Osteoblast (primary cell): Measurements from ENCODE around the gene OPCML. TPM values are rescaled to one million over a fixed set of nuclear protein-coding genes. Genes with fewer than 3 reads are reported as not detected.

Experiments used
- DNase-seq: peaks from one replicate; pipeline ENCODE4 v3.0.0; 2011; ENCODE audit warnings: low spot score, mixed read lengths; ENCODE audit not compliant: insufficient read length; ENCODE audit errors: missing footprints
- H2AFZ ChIP-seq: 2 replicates; pipeline ENCODE4 v1.6.0; 2011; ENCODE audit warnings: mild to moderate bottlenecking, low read length
- H3K27ac ChIP-seq: 2 replicates; pipeline ENCODE4 v1.5.1; 2011; ENCODE audit warnings: mild to moderate bottlenecking, low read depth, low read length, moderate library complexity
- H3K27me3 ChIP-seq: 2 replicates; pipeline ENCODE4 v1.6.0; 2012; ENCODE audit warnings: mild to moderate bottlenecking, control low read depth, inconsistent platforms, low read length, moderate library complexity; ENCODE audit not compliant: insufficient read depth
- H3K36me3 ChIP-seq: 2 replicates; pipeline ENCODE4 v1.5.1; 2011; ENCODE audit warnings: mild to moderate bottlenecking, low read length, control low read depth, moderate library complexity; ENCODE audit not compliant: insufficient read depth
- H3K4me1 ChIP-seq: 2 replicates; pipeline ENCODE4 v1.5.1; 2011; ENCODE audit warnings: mild to moderate bottlenecking, low read length, control low read depth, moderate library complexity; ENCODE audit not compliant: insufficient read depth
- H3K4me2 ChIP-seq: 2 replicates; pipeline ENCODE4 v1.6.0; 2011; ENCODE audit warnings: mild to moderate bottlenecking, low read length; ENCODE audit not compliant: insufficient read depth
- H3K4me3 ChIP-seq: fragments of 200-600 bp; sonication (generic); 3 replicates; pipeline ENCODE4 v1.5.1; 2012; ENCODE audit warnings: mild to moderate bottlenecking, low read length, inconsistent platforms; ENCODE audit not compliant: insufficient read depth
- H3K79me2 ChIP-seq: 2 replicates; pipeline ENCODE4 v1.6.0; 2012; ENCODE audit warnings: mild to moderate bottlenecking, low read length, control low read depth, inconsistent platforms; ENCODE audit not compliant: insufficient read depth
- H3K9me3 ChIP-seq: 2 replicates; pipeline ENCODE4 v1.5.1; 2011; ENCODE audit warnings: low read depth, low read length, control low read depth
- H4K20me1 ChIP-seq: 2 replicates; pipeline ENCODE4 v1.6.0; 2012; ENCODE audit warnings: mild to moderate bottlenecking, low read length, control low read depth; ENCODE audit not compliant: insufficient read depth
- total RNA-seq: library from RNA; depleted of rRNA; stranded (reverse); fragments of >200 nt; gene quantifications from 2 replicates; pipeline ENCODE4 v1.2.3, GENCODE V29; 2012
- TF ChIP-seq, protein P1 (sequence below): IDR thresholded peaks from 2 replicates; pipeline ENCODE4 v1.5.1; 2011; ENCODE audit warnings: mild to moderate bottlenecking, low read depth, low read length, moderate library complexity; ENCODE audit errors: extremely low read depth

Gene OPCML
- total RNA-seq, 1 donor = 0.36 TPM

DNA sequence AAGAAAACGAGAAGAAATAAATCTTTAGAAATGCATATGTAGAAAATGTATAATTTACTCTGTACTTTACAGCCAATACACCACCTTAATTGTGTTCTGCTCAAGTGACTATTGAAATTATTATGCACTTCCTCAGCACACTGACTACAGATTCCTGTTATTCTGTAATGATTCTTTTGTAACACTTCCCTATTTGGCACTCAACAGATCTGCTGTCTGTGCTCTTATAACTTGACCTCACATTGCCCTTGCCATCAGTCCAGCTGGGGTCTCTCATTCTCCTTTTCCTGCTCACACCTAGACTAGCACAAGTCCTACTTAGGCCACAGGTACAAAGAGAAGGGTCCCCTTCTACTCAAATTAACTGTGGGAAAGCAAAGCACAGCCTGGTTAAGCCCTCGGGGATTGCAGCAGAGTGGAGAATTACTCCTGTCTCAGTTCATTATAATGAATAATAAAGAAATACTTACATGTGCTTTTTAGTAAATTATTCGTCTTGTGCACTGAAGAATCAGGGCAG lies 860.4 kb downstream of the OPCML start:
- no peaks in the 10 kb centered on the region for H3K36me3 ChIP-seq
- no peak for DNase-seq
- no peaks in the 10 kb centered on the region for H4K20me1 ChIP-seq
- H3K4me2 ChIP-seq = no peak overlapping the region
- H3K27ac ChIP-seq = no peak overlapping the region
- H3K27me3 ChIP-seq = no peaks in the 10 kb centered on the region
- H3K79me2 ChIP-seq = no peaks in the 10 kb centered on the region
- peaks cover 2% of the 10 kb centered on the region for H3K4me1 ChIP-seq
- TF ChIP-seq, protein P1, sequence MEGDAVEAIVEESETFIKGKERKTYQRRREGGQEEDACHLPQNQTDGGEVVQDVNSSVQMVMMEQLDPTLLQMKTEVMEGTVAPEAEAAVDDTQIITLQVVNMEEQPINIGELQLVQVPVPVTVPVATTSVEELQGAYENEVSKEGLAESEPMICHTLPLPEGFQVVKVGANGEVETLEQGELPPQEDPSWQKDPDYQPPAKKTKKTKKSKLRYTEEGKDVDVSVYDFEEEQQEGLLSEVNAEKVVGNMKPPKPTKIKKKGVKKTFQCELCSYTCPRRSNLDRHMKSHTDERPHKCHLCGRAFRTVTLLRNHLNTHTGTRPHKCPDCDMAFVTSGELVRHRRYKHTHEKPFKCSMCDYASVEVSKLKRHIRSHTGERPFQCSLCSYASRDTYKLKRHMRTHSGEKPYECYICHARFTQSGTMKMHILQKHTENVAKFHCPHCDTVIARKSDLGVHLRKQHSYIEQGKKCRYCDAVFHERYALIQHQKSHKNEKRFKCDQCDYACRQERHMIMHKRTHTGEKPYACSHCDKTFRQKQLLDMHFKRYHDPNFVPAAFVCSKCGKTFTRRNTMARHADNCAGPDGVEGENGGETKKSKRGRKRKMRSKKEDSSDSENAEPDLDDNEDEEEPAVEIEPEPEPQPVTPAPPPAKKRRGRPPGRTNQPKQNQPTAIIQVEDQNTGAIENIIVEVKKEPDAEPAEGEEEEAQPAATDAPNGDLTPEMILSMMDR = no peak
- no peaks in the 10 kb centered on the region for H3K9me3 ChIP-seq
- H3K4me3 ChIP-seq = no peak overlapping the region
- peak overlapping the region; percentile 68 for H2AFZ ChIP-seq

- Histone ChIP-seq H3K9me3 (no peaks in the 10 kb centered on the region), H3K27ac (no peak overlapping the region), H4K20me1 (no peaks in the 10 kb centered on the region), H3K4me2 (no peak overlapping the region), H2AFZ (no peak overlapping the region), H3K27me3 (no peaks in the 10 kb centered on the region), H3K4me1 (peaks cover 2% of the 10 kb centered on the region), H3K36me3 (no peaks in the 10 kb centered on the region), H3K79me2 (no peaks in the 10 kb centered on the region), H3K4me3 (no peak overlapping the region)
- TF ChIP-seq, protein P1 = no peak
- DNase-seq = no peak
These were observed 861.2 kb downstream of the OPCML start for GRCh38 chr11:132670921-132671675.

DNA sequence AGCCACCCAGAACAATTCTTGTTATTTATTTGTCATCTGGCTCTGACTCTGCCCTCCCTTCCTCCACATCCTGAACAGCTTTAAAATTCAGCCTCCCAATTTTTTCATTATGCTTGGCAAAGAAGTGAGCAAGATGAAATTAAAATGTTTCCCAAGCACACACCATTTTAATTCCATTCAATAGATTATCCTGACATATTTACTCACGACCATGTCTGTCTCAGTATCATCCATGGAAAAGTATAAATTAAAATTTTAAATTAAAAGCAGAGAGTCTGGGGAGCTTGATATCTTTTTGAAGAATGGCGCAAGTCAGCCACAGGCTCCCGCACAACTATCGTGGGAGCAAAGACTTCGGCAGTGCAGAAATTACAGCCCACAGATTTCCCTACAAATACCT lies 862.4 kb downstream of the OPCML start:
- TF ChIP-seq, protein P1 = no peak
- Histone ChIP-seq H2AFZ (no peak overlapping the region), H3K27ac (no peak overlapping the region), H3K27me3 (no peaks in the 10 kb centered on the region), H3K36me3 (no peaks in the 10 kb centered on the region), H3K4me1 (peaks cover 2% of the 10 kb centered on the region), H4K20me1 (no peaks in the 10 kb centered on the region), H3K4me3 (no peak overlapping the region), H3K79me2 (no peaks in the 10 kb centered on the region), H3K4me2 (no peak overlapping the region), H3K9me3 (no peaks in the 10 kb centered on the region)
- no peak for DNase-seq

DNA sequence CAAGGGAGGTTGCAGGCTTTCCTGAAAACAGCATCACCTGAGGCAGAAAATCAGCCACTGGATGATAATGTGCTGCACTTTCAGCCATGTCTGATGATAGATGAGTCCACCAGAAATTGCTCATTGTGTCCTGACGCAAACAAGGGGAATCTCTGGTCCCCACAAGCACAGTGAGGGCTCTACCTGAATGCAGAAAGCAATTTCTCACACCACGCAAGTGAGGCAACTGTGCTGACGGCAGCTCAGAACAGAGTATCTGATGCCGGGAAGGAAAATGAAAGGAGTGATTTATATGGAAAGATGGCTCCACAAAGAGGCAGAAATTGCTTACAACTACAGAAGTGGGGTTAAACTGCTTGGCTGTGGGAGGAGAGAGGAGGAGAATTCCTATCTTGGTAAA lies 867.1 kb downstream of the OPCML start:
- Histone ChIP-seq H3K4me3 (no peak overlapping the region), H3K27ac (no peak overlapping the region), H2AFZ (no peak overlapping the region), H3K36me3 (no peaks in the 10 kb centered on the region), H3K9me3 (no peaks in the 10 kb centered on the region), H3K4me1 (no peaks in the 10 kb centered on the region), H3K27me3 (no peaks in the 10 kb centered on the region), H4K20me1 (no peaks in the 10 kb centered on the region), H3K79me2 (no peaks in the 10 kb centered on the region), H3K4me2 (no peak overlapping the region)
- TF ChIP-seq, protein P1 = no peak
- DNase-seq = no peak
